CD8-positive, alpha-beta memory T cell (primary cell): ENCODE data around the gene WBP2. TPM values are rescaled to one million over a fixed set of nuclear protein-coding genes. Genes with fewer than 3 reads are reported as not detected.

Experiments used
- CTCF ChIA-PET: fragments of 350-600 bp; sonication (Branson Sonifier 250); formaldehyde crosslinking; loops from one replicate; lab custom pipeline; 2021; ENCODE audit warnings: antibody characterized with exemption; lab: Charles Lee
- POLR2A ChIA-PET: fragments of 350-600 bp; sonication (Branson Sonifier 250); formaldehyde crosslinking; loops from one replicate; lab custom pipeline; 2021; ENCODE audit warnings: antibody characterized with exemption; lab: Charles Lee
- DNase-seq, 5 donors: peaks; one replicate each; pipeline versions ENCODE4 v3.0.0 to v3.0.0-alpha.2; 2020 to 2022; ENCODE audit warnings: mixed read lengths in 1 of 5
- H3K27ac ChIP-seq: one replicate; pipeline ENCODE4 v1.7.0; 2013; ENCODE audit warnings: low read depth, mild to moderate bottlenecking, low read length, moderate library complexity
- H3K27me3 ChIP-seq: 2 replicates; pipeline ENCODE4 v1.7.0; 2013; ENCODE audit warnings: low read length, mild to moderate bottlenecking; ENCODE audit not compliant: insufficient read depth, poor library complexity, severe bottlenecking
- H3K36me3 ChIP-seq: 2 replicates; pipeline ENCODE4 v1.7.0; 2013; ENCODE audit warnings: mild to moderate bottlenecking, low read length, moderate library complexity; ENCODE audit not compliant: insufficient read depth
- H3K4me1 ChIP-seq: 2 replicates; pipeline ENCODE4 v1.7.0; 2013; ENCODE audit warnings: mild to moderate bottlenecking, low read length, moderate library complexity; ENCODE audit not compliant: insufficient read depth
- H3K4me3 ChIP-seq: 2 replicates; pipeline ENCODE4 v1.7.0; 2013; ENCODE audit warnings: mild to moderate bottlenecking, low read length
- H3K9me3 ChIP-seq: 2 replicates; pipeline ENCODE4 v1.7.0; 2013; ENCODE audit warnings: mild to moderate bottlenecking, low read length
- H3K27ac Mint-ChIP-seq, 8 donors: one replicate each; pipeline ENCODE4 v1.8.0; 2020 to 2021; ENCODE audit warnings: mixed read lengths in 8 of 8, mild to moderate bottlenecking in 6 of 8, inconsistent platforms in 3 of 8, moderate library complexity in 3 of 8
- H3K27me3 Mint-ChIP-seq, 2 donors: one replicate each; pipeline ENCODE4 v1.8.0; 2020 to 2021; ENCODE audit warnings: mixed read lengths in 2 of 2, mild to moderate bottlenecking in 1 of 2, moderate library complexity in 1 of 2
- H3K36me3 Mint-ChIP-seq, 3 donors: one replicate each; pipeline ENCODE4 v1.8.0; 2020 to 2021; ENCODE audit warnings: mixed read lengths in 3 of 3, inconsistent platforms in 1 of 3, mild to moderate bottlenecking in 1 of 3
- H3K4me1 Mint-ChIP-seq, 3 donors: one replicate each; pipeline ENCODE4 v1.8.0; 2020 to 2021; ENCODE audit warnings: mixed read lengths in 3 of 3, inconsistent platforms in 1 of 3, mild to moderate bottlenecking in 1 of 3
- H3K4me3 Mint-ChIP-seq, 7 donors: one replicate each; pipeline ENCODE4 v1.8.0; 2020 to 2021; ENCODE audit warnings: mixed read lengths in 7 of 7, mild to moderate bottlenecking in 6 of 7, moderate library complexity in 4 of 7, inconsistent platforms in 2 of 7
- H3K9me3 Mint-ChIP-seq, 5 donors: one replicate each; pipeline ENCODE4 v1.8.0; 2020 to 2022; ENCODE audit warnings: mixed read lengths in 5 of 5, mild to moderate bottlenecking in 3 of 5, moderate library complexity in 2 of 5, inconsistent platforms in 1 of 5
- polyA plus RNA-seq: library from polyadenylated mRNA; unstranded; fragments of 300-500 nt; fragmentation: Illumina TruSeq; gene quantifications from one replicate; pipeline ENCODE4 v1.2.3, GENCODE V29; 2021
- total RNA-seq, 2 experiments: library from RNA; stranded (reverse); gene quantifications; one replicate each; pipeline ENCODE4 v1.2.3, GENCODE V29; 2021

The WBP2 gene
- total and polyA plus RNA-seq, 3 experiments from 2014 or later, result 47.5 to 129 (median 53.2) TPM

DNA sequence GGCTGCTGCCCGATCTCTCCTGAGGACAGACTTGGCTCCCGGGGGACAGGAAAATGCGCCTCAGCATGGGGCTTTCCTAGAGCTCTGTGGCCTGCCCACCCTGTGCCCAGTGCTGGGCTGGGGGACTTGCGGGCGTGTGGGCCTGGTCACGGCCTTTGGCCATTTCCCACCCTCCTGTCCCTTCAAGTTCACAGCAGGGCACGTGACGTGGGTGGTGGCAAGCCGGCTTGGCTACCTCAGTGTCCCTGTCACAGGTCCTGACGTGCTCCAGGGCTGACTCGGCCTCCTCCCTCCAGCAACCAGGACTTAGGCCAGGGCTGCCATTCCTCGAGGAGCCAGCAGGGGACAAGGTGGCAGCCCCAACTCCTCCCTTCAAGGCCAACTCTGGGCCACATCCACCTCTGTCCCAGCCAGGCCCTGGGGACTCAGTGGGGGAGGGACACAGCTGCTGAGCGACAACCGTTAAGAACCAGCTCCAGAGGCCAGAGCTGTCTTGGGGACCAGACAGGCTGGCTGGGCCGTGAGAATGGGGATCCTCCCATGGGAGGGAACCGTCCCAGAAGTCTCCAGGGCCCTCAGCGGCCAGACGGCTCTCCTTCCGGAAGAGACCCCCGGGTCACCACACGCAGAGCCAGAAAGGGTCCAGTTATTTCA lies 9.9 kb downstream of the WBP2 start:
- peaks cover 37% of the 10 kb centered on the region for H3K36me3 ChIP-seq
- ChIA-PET CTCF (interaction anchor here (0.7 to 5.6 kb wide), 15 partner anchors 9 to 398 kb away, joined by 3 to 38 read pairs (median 5); partner anchors contain the start of genes TRIM65, UNK and WBP2), POLR2A (interaction anchor here (0.5 to 4.9 kb wide), 7 partner anchors 10 to 92 kb away, joined by 3 to 61 read pairs (median 9); partner anchors contain the start of genes TRIM65, UNK and WBP2)
- Mint-ChIP-seq H3K36me3 (peaks cover 3 to 69% (median 6%) of the 10 kb centered on the region in 3 donors), H3K27ac (peak overlapping the region; percentile 30 to 89 (median 66)), H3K27me3 (no peaks in the 10 kb centered on the region), H3K9me3 (no peaks in the 10 kb centered on the region), H3K4me3 (peak overlapping the region; percentile 16 to 69 (median 46)), H3K4me1 (peaks cover 16 to 36% (median 17%) of the 10 kb centered on the region in 3 donors)
- no peaks in the 10 kb centered on the region for H3K9me3 ChIP-seq
- H3K4me1 ChIP-seq, result peaks cover 36% of the 10 kb centered on the region
- H3K4me3 ChIP-seq, result no peak overlapping the region
- H3K27me3 ChIP-seq, result no peaks in the 10 kb centered on the region
- peak in 4 of 5 donors; percentile 37 to 70 (median 42) for DNase-seq
- peak overlapping the region; percentile 89 for H3K27ac ChIP-seq

- H3K4me1 ChIP-seq, result peaks cover 36% of the 10 kb centered on the region
- H3K27me3 ChIP-seq, result no peaks in the 10 kb centered on the region
- Mint-ChIP-seq H3K4me3 (peak overlapping the region; percentile 91 to 98 (median 93)), H3K27me3 (no peaks in the 10 kb centered on the region), H3K9me3 (no peaks in the 10 kb centered on the region), H3K36me3 (peaks cover 3 to 70% (median 6%) of the 10 kb centered on the region in 3 donors), H3K4me1 (peaks cover 16 to 37% (median 17%) of the 10 kb centered on the region in 3 donors), H3K27ac (peak overlapping the region; percentile 94 to 97 (median 96))
- CTCF ChIA-PET, result interaction anchor here (0.7 to 5.6 kb wide), 14 partner anchors 10 to 397 kb away, joined by 3 to 38 read pairs (median 5); partner anchors contain the start of genes GALK1, UNK and WBP2
- peak in 2 of 5 donors; percentile 30 to 62 for DNase-seq
- H3K36me3 ChIP-seq, result peaks cover 38% of the 10 kb centered on the region
- peak overlapping the region; percentile 91 for H3K4me3 ChIP-seq
- no peaks in the 10 kb centered on the region for H3K9me3 ChIP-seq
- H3K27ac ChIP-seq, result peak overlapping the region; percentile 89
- POLR2A ChIA-PET, result interaction anchor here (0.5 to 4.9 kb wide), 10 partner anchors 10 to 91 kb away, joined by 3 to 61 read pairs (median 8); partner anchors contain the start of genes TRIM65, UNK and WBP2
Observed at GRCh38 chr17:75844530-75845057, 10.5 kb downstream of the WBP2 start.

- peaks cover 3 to 70% (median 6%) of the 10 kb centered on the region in 3 donors for H3K36me3 Mint-ChIP-seq
- Histone ChIP-seq H3K4me1 (peaks cover 35% of the 10 kb centered on the region), H3K27me3 (no peaks in the 10 kb centered on the region), H3K4me3 (peak within 1 kb of the TSS; percentile 91), H3K27ac (peak within 1 kb of the TSS; percentile 89), H3K36me3 (peaks cover 31% of the 10 kb centered on the region), H3K9me3 (no peaks in the 10 kb centered on the region)
- H3K27me3 Mint-ChIP-seq, result no peaks in the 10 kb centered on the region
- ChIA-PET CTCF (interaction anchor here (0.6 to 5.6 kb wide), 14 partner anchors 10 to 96 kb away, joined by 3 to 38 read pairs (median 5); partner anchors contain the start of genes GALK1, TRIM65, UNK and WBP2), POLR2A (interaction anchor here (0.7 to 4.9 kb wide), 16 partner anchors 10 to 91 kb away, joined by 3 to 61 read pairs (median 6); partner anchors contain the start of genes TRIM65, UNK and WBP2)
- H3K27ac Mint-ChIP-seq, result peak within 1 kb of the TSS; percentile 94 to 97 (median 96)
- H3K9me3 Mint-ChIP-seq, result no peaks in the 10 kb centered on the region
- peaks cover 16 to 39% (median 16%) of the 10 kb centered on the region in 3 donors for H3K4me1 Mint-ChIP-seq
- peak; percentile 55 to 84 (median 69) for DNase-seq
- H3K4me3 Mint-ChIP-seq, result peak within 1 kb of the TSS; percentile 91 to 98 (median 93)
Observed at GRCh38 chr17:75843577-75844529, 11.3 kb downstream of the WBP2 start, which contains the start of gene UNC13D. UNC13D (minus strand) TSS chr17:75844404; CDS start chr17:75844337, 67 bp downstream.

DNA sequence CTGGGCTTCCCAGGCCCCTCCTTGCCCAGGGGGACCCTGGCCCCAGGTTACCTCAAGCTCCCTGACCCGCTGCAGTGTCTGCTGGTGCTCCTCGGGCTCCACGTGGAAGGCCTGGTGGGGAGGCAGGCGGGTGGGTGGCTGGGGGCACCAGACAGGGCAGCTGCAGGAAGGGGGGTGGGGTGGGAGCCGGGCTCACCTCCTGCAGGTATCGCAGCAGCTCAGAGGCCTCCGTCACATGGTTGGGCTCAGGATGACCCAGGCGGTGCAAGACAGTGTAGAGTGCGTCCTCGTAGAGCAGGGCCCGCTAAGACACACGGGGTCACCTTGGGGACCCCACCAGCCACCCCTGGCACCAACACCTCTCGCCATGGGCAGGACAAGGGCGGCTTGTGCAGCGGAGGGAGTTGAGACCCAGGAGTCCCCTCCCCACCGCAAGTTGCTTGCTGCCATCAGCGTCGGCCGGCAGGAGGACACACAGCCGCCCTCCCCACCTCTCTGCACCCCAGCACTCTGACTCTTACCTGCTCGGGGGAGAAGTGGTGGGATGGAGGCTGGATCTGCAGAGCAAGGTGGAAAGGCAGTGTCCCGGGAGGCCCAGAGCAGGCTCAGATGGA lies 12.1 kb downstream of the WBP2 start:
- peaks cover 28% of the 10 kb centered on the region for H3K4me1 ChIP-seq
- peak overlapping the region; percentile 91 for H3K4me3 ChIP-seq
- POLR2A ChIA-PET, result interaction anchor here (1.0 to 4.9 kb wide), 13 partner anchors 9 to 90 kb away, joined by 3 to 61 read pairs (median 7); partner anchors contain the start of genes TRIM65, UNK and WBP2
- H3K27me3 ChIP-seq, result no peaks in the 10 kb centered on the region
- Mint-ChIP-seq H3K27me3 (no peaks in the 10 kb centered on the region), H3K36me3 (peaks cover 0 to 69% (median 0%) of the 10 kb centered on the region in 3 donors), H3K9me3 (no peaks in the 10 kb centered on the region), H3K4me3 (peak overlapping the region; percentile 91 to 98 (median 93)), H3K27ac (peak overlapping the region; percentile 88 to 97 (median 95)), H3K4me1 (peaks cover 8 to 32% (median 11%) of the 10 kb centered on the region in 3 donors)
- H3K9me3 ChIP-seq, result no peaks in the 10 kb centered on the region
- peak in 1 of 5 donors; percentile 28 for DNase-seq
- CTCF ChIA-PET, result interaction anchor here (0.8 to 5.6 kb wide), 13 partner anchors 10 to 95 kb away, joined by 3 to 38 read pairs (median 5); partner anchors contain the start of genes GALK1, TRIM65, UNK and WBP2
- H3K27ac ChIP-seq, result peak overlapping the region; percentile 89
- peaks cover 25% of the 10 kb centered on the region for H3K36me3 ChIP-seq

GRCh38 chr17:75842411-75842810 lies 12.7 kb downstream of the WBP2 start:
- Mint-ChIP-seq H3K9me3 (no peaks in the 10 kb centered on the region), H3K36me3 (peaks cover 0 to 69% (median 0%) of the 10 kb centered on the region in 3 donors), H3K4me1 (peaks cover 5 to 36% (median 11%) of the 10 kb centered on the region in 3 donors), H3K4me3 (peak overlapping the region in 6 of 7 donors; percentile 92 to 98 (median 94)), H3K27me3 (no peaks in the 10 kb centered on the region), H3K27ac (peak overlapping the region in 7 of 8 donors; percentile 53 to 92 (median 70))
- no peak for DNase-seq
- POLR2A ChIA-PET, result interaction anchor here (1.0 to 4.9 kb wide), 4 partner anchors 9 to 15 kb away, joined by 3 to 61 read pairs (median 12); partner anchors contain the start of gene WBP2
- Histone ChIP-seq H3K4me3 (peak overlapping the region; percentile 91), H3K27ac (peak overlapping the region; percentile 89), H3K27me3 (no peaks in the 10 kb centered on the region), H3K4me1 (peaks cover 28% of the 10 kb centered on the region), H3K9me3 (no peaks in the 10 kb centered on the region), H3K36me3 (peaks cover 19% of the 10 kb centered on the region)
- CTCF ChIA-PET, result interaction anchor here (0.8 to 5.6 kb wide), 2 partner anchors 12 to 95 kb away, joined by 3 to 38 read pairs; partner anchors contain the start of gene WBP2

DNA sequence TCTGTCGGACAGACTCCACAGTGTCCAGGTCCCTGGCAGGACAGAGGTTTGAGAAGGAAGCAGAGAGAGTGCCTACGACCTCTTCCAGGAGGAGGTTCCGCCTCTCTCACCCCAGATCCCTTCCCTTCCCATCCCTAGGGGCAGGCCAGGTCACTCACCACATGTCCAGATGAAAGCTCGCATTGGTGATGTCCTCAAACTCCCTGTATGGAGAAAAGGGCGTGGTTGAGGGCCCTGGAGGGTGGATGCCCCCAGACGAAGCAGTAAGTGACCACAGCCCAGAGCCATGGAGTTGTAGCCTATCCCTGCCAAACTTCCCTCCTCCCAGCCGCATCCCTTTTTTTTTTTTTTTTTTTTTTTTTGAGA lies 14.4 kb downstream of the WBP2 start:
- H3K27ac ChIP-seq, result no peak overlapping the region
- DNase-seq, result no peak
- Mint-ChIP-seq H3K4me1 (peaks cover 5 to 36% (median 9%) of the 10 kb centered on the region in 3 donors), H3K4me3 (peak overlapping the region in 3 of 7 donors; percentile 43 to 63 (median 56)), H3K27me3 (no peaks in the 10 kb centered on the region), H3K27ac (peak overlapping the region in 2 of 8 donors; percentile 33 to 75), H3K9me3 (no peaks in the 10 kb centered on the region), H3K36me3 (peaks cover 0 to 63% (median 0%) of the 10 kb centered on the region in 3 donors)
- H3K36me3 ChIP-seq, result peaks cover 31% of the 10 kb centered on the region
- ChIA-PET POLR2A (interaction anchor here (0.7 to 0.8 kb wide), 2 partner anchors 12 to 64 kb away, joined by 3 to 6 read pairs; no protein-coding TSS in a partner anchor), CTCF (interaction anchor here (1.3 to 1.5 kb wide), 2 partner anchors 26 to 58 kb away, joined by 3 to 4 read pairs; no protein-coding TSS in a partner anchor)
- H3K4me1 ChIP-seq, result peaks cover 27% of the 10 kb centered on the region
- no peak overlapping the region for H3K4me3 ChIP-seq
- H3K27me3 ChIP-seq, result no peaks in the 10 kb centered on the region
- H3K9me3 ChIP-seq, result no peaks in the 10 kb centered on the region
